Endothelial cell of umbilical vein (primary cell): ENCODE data around the gene STON2. TPM values are rescaled to one million over a fixed set of nuclear protein-coding genes. Genes with fewer than 3 reads are reported as not detected.

Experiments
- BruUV-seq: library from RNA; stranded (reverse); fragments of 400-500 nt; replicated peaks from 2 replicates; lab custom pipeline; 2021; lab: Mats Ljungman, UMichigan
- CTCF ChIA-PET: fragments of 300-600, 350-600 bp; sonication (Branson Sonifier 250); formaldehyde crosslinking; loops from one replicate; lab custom pipeline; 2021; ENCODE audit warnings: antibody characterized with exemption, inconsistent platforms; lab: Charles Lee
- POLR2A ChIA-PET: fragments of 300-600, 350-600 bp; sonication (Branson Sonifier 250); formaldehyde crosslinking; loops from one replicate; lab custom pipeline; 2021; ENCODE audit warnings: antibody characterized with exemption, inconsistent platforms; lab: Charles Lee
- DNase-seq: peaks from one replicate; pipeline ENCODE4 v3.0.0-alpha.2; 2011; ENCODE audit warnings: low read depth, low spot score
- FAIRE-seq: peaks from 2 replicates; lab custom pipeline; 2011; peaks lifted over from hg19 to GRCh38; lab: Jason Lieb, UNC
- H2AFZ ChIP-seq: 2 replicates; pipeline ENCODE4 v1.6.0; 2012; ENCODE audit warnings: low read depth, low read length, control low read depth, inconsistent platforms
- H3K27ac ChIP-seq: 2 replicates; pipeline ENCODE4 v1.5.1; 2011; ENCODE audit warnings: low read depth, mild to moderate bottlenecking, control low read depth, low read length, moderate library complexity; ENCODE audit not compliant: insufficient read depth
- H3K27me3 ChIP-seq, 2 experiments: 2 replicates each; pipeline versions ENCODE4 v1.6.0 to v1.6.1; 2011; ENCODE audit warnings: low read length in 2 of 2, mixed read lengths in 1 of 2; ENCODE audit not compliant: control insufficient read depth in 2 of 2, insufficient read depth in 2 of 2
- H3K36me3 ChIP-seq, 2 experiments: 2 replicates in 1 of 2; 3 replicates in 1 of 2; pipeline ENCODE4 v1.5.1; 2011; ENCODE audit warnings: low read length in 2 of 2, mild to moderate bottlenecking in 1 of 2, moderate library complexity in 1 of 2; ENCODE audit not compliant: control insufficient read depth in 2 of 2, insufficient read depth in 2 of 2; ENCODE audit errors: extremely low read depth in 1 of 2
- H3K4me1 ChIP-seq: 3 replicates; pipeline ENCODE4 v1.5.1; 2011; ENCODE audit warnings: mild to moderate bottlenecking, low read length; ENCODE audit not compliant: control insufficient read depth, insufficient read depth; ENCODE audit errors: extremely low read depth
- H3K4me2 ChIP-seq: 2 replicates; pipeline ENCODE4 v1.6.1; 2011; ENCODE audit warnings: low read length, control low read depth, mixed read lengths; ENCODE audit not compliant: insufficient read depth
- H3K4me3 ChIP-seq, 3 experiments: fragments of 200-600 bp in 1 of 3; sonication (generic), shearing (Covaris generic) in 1 of 3; replicated peaks in 1 of 3; 2 replicates each; pipeline ENCODE4 v1.5.1; 2011 to 2016; ENCODE audit warnings: control low read depth in 3 of 3, low read length in 3 of 3, mild to moderate bottlenecking in 2 of 3, inconsistent platforms in 1 of 3, low read depth in 1 of 3, moderate library complexity in 1 of 3; ENCODE audit not compliant: insufficient read depth in 1 of 3
- H3K79me2 ChIP-seq: 2 replicates; pipeline ENCODE4 v1.6.0; 2012; ENCODE audit warnings: low read length, inconsistent platforms; ENCODE audit not compliant: control insufficient read depth, insufficient read depth
- H3K9ac ChIP-seq: replicated peaks from 2 replicates; pipeline ENCODE3; 2011; ENCODE audit warnings: low read length, control low read depth; ENCODE audit not compliant: insufficient read depth; ENCODE audit errors: extremely low read depth
- H3K9me1 ChIP-seq: replicated peaks from 3 replicates; pipeline ENCODE4 v1.6.0; 2011; ENCODE audit warnings: mild to moderate bottlenecking, low read length; ENCODE audit not compliant: control insufficient read depth, insufficient read depth; ENCODE audit errors: extremely low read depth
- H3K9me3 ChIP-seq: replicated peaks from 2 replicates; pipeline ENCODE4 v1.5.1; 2012; ENCODE audit warnings: low read length, inconsistent platforms; ENCODE audit not compliant: control insufficient read depth, insufficient read depth
- H4K20me1 ChIP-seq: replicated peaks from 2 replicates; pipeline ENCODE3; 2011; ENCODE audit warnings: mild to moderate bottlenecking, low read length; ENCODE audit not compliant: control insufficient read depth, insufficient read depth; ENCODE audit errors: extremely low read depth
- EZH2 ChIP-seq: IDR thresholded peaks from 2 replicates; pipeline ENCODE4 v1.6.1; 2012; ENCODE audit warnings: borderline replicate concordance, low read depth, mild to moderate bottlenecking, moderate library complexity, low read length, inconsistent platforms; ENCODE audit not compliant: severe bottlenecking
- FOS ChIP-seq: IDR thresholded peaks from 2 replicates; pipeline ENCODE4 v1.6.1; 2011; ENCODE audit warnings: mild to moderate bottlenecking, low read length, moderate library complexity, borderline replicate concordance; ENCODE audit not compliant: insufficient read depth
- GATA2 ChIP-seq: IDR thresholded peaks from 2 replicates; pipeline ENCODE4 v1.7.0; 2011; ENCODE audit warnings: low read depth, mild to moderate bottlenecking, moderate library complexity, mixed read lengths, low read length; ENCODE audit not compliant: insufficient read length, insufficient read depth
- MYC ChIP-seq: IDR thresholded peaks from one replicate; pipeline ENCODE4 v1.6.1; 2011; ENCODE audit warnings: mild to moderate bottlenecking, low read depth, low read length
- POLR2A ChIP-seq: IDR thresholded peaks from 2 replicates; pipeline ENCODE4 v1.6.1; 2012; ENCODE audit warnings: low read depth, mild to moderate bottlenecking, control low read depth, low read length
- dilution Hi-C: fragments of 300-500 bp; cut with MboI; formaldehyde crosslinking; loops from one replicate; pipeline ENCODE4 v1.15.0; 2019; ENCODE audit warnings: low sequenced_read_pairs; ENCODE audit not compliant: extremely low pct_ligation_motif_present
- intact Hi-C: fragments of 100-400 bp; cut with micrococcal nuclease; formaldehyde crosslinking; loops from one replicate; pipeline ENCODE4 v1.10.0; 2022
- polyA plus RNA-seq, 4 experiments: library from polyadenylated mRNA; depleted of rRNA in 3 of 4; stranded (reverse) in 3 of 4; unstranded in 1 of 4; fragments of >200 nt; gene quantifications; 2 replicates each; pipeline versions ENCODE4 v1.2.1 to v1.2.3, GENCODE V29; 2011 to 2012; ENCODE audit warnings: missing spikeins in 1 of 4
- total RNA-seq: library from RNA; stranded (reverse); gene quantifications from 2 replicates; pipeline ENCODE4 v1.2.3, GENCODE V29; 2021
- TF ChIP-seq, protein P1 (sequence below), 2 donors: IDR thresholded peaks; 1 replicate in 1 of 2; 2 replicates in 1 of 2; pipeline ENCODE4 v1.5.1; 2011; ENCODE audit warnings: low read length in 2 of 2, mild to moderate bottlenecking in 2 of 2, moderate library complexity in 2 of 2, control low read depth in 1 of 2, inconsistent platforms in 1 of 2, low read depth in 1 of 2; ENCODE audit not compliant: insufficient read depth in 1 of 2; ENCODE audit errors: extremely low read depth in 1 of 2

STON2 gene
- total and polyA plus RNA-seq, 2 donors (not counting 3 experiments of a cell fraction or from before 2014, with no cell fraction given) = not detected

DNA sequence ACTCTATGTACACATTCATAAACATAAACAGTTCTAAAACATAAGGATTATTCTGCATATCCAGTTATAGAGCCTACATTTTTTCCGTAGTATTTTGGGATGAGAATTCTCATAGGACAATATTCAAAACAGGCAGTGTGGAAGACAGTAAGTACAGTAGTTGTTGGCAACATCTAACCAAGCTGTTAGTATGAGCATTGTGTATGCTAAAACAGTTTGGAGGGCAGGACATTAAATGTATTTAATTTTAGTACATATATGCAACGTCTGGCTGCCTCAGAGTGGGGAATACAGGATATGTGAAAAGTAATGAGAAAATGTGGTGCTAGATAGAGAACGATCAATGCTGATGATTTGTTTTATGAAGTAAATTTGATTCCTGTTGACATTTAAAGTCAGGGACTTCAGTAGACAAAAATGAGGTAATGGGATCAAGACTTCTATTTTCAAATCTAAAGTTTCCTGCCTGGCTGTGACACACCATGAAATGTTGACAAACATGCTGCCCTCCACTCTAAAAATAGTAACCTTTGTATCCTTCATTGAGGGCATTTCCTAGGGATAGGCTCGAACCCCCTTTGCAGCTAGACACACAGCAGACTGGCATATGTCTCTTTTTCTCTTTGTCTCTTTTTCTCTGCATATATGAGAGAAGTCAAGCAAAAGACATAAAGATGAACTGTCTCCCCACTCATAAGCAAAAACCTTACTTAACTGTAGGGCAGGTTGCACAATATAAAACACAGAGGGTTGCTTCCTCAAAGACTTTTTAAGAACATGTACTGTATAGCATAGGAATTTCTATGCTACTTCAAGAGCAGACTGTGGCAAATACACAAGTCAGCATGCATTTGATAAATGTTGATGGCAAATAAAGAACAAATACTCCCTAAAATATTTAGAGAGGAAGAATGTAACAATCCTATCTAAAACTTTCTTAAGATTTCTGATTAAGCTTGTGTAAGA is 103.9 kb downstream of the STON2 start:
- no peaks in the 10 kb centered on the region for H3K79me2 ChIP-seq
- ChIA-PET POLR2A (no interaction called here), CTCF (no interaction called here)
- no peak overlapping the region for H3K4me2 ChIP-seq
- DNase-seq (no peak), FAIRE-seq (no peak)
- H3K4me1 ChIP-seq = no peaks in the 10 kb centered on the region
- no peaks in the 10 kb centered on the region for H4K20me1 ChIP-seq
- intact Hi-C loops (no loop called here), dilution Hi-C loops (no loop called here)
- H3K9me3 ChIP-seq = no peaks in the 10 kb centered on the region
- no peaks in the 10 kb centered on the region for H3K9me1 ChIP-seq
- H3K4me3 ChIP-seq = no peak overlapping the region
- no peaks in the 10 kb centered on the region for H3K36me3 ChIP-seq
- no TSS peak for BruUV-seq
- TF ChIP-seq POLR2A (no peak), GATA2 (no peak), EZH2 (no peak), FOS (no peak), MYC (no peak)
- TF ChIP-seq, protein P1, sequence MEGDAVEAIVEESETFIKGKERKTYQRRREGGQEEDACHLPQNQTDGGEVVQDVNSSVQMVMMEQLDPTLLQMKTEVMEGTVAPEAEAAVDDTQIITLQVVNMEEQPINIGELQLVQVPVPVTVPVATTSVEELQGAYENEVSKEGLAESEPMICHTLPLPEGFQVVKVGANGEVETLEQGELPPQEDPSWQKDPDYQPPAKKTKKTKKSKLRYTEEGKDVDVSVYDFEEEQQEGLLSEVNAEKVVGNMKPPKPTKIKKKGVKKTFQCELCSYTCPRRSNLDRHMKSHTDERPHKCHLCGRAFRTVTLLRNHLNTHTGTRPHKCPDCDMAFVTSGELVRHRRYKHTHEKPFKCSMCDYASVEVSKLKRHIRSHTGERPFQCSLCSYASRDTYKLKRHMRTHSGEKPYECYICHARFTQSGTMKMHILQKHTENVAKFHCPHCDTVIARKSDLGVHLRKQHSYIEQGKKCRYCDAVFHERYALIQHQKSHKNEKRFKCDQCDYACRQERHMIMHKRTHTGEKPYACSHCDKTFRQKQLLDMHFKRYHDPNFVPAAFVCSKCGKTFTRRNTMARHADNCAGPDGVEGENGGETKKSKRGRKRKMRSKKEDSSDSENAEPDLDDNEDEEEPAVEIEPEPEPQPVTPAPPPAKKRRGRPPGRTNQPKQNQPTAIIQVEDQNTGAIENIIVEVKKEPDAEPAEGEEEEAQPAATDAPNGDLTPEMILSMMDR (IDR thresholded peaks at IDR 0.05; ENCODE audit: extremely low read depth in 1 of 2, insufficient read depth in 1 of 2, low read depth in 1 of 2, low read length in 2 of 2) = no peak
- no peak overlapping the region for H3K27ac ChIP-seq
- H3K9ac ChIP-seq = no peak overlapping the region
- no peaks in the 10 kb centered on the region for H3K27me3 ChIP-seq
- no peak overlapping the region for H2AFZ ChIP-seq
